Measurements from ENCODE around the gene FN3KRP.

DNA sequence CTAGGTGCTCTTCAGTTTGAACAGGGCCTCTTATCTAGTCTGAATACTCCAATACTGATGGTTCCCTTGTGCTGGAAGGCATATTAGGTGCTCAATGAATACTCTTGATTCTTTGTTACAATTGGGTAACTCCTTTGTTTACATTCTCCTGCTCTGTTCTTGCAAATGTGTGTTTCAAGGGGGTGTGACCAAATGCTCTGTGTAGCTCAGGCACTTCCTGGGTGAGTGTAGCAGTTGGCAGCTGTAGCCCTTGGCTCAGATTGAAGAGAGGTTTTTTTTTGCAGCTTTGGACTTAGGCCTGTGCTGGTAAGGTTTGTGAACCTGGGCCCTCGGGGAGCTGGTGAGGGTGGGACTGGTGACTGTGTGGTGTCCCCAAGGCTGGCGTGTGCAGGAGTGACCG, 55.5 kb downstream of the FN3KRP start:
- TF ChIP-seq, protein P1, sequence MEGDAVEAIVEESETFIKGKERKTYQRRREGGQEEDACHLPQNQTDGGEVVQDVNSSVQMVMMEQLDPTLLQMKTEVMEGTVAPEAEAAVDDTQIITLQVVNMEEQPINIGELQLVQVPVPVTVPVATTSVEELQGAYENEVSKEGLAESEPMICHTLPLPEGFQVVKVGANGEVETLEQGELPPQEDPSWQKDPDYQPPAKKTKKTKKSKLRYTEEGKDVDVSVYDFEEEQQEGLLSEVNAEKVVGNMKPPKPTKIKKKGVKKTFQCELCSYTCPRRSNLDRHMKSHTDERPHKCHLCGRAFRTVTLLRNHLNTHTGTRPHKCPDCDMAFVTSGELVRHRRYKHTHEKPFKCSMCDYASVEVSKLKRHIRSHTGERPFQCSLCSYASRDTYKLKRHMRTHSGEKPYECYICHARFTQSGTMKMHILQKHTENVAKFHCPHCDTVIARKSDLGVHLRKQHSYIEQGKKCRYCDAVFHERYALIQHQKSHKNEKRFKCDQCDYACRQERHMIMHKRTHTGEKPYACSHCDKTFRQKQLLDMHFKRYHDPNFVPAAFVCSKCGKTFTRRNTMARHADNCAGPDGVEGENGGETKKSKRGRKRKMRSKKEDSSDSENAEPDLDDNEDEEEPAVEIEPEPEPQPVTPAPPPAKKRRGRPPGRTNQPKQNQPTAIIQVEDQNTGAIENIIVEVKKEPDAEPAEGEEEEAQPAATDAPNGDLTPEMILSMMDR (IDR thresholded peaks at IDR 0.05), result no peak
- TF ChIP-seq POLR2A (IDR thresholded peaks at IDR 0.05), result no peak
